GM19452 (cell line): ENCODE data around the gene FGD1.
"Not testable (repeated sequence)": the region's sequence is repeated elsewhere in the genome, so short reads cannot be mapped to it uniquely, and the experiment has no call there.

Experiments
- ATAC-seq: cut with Tn5 transposase; IDR thresholded peaks from one replicate; pipeline ENCODE4 v1.9.1; 2021; ENCODE audit not compliant: unreplicated experiment

The FGD1 gene

DNA sequence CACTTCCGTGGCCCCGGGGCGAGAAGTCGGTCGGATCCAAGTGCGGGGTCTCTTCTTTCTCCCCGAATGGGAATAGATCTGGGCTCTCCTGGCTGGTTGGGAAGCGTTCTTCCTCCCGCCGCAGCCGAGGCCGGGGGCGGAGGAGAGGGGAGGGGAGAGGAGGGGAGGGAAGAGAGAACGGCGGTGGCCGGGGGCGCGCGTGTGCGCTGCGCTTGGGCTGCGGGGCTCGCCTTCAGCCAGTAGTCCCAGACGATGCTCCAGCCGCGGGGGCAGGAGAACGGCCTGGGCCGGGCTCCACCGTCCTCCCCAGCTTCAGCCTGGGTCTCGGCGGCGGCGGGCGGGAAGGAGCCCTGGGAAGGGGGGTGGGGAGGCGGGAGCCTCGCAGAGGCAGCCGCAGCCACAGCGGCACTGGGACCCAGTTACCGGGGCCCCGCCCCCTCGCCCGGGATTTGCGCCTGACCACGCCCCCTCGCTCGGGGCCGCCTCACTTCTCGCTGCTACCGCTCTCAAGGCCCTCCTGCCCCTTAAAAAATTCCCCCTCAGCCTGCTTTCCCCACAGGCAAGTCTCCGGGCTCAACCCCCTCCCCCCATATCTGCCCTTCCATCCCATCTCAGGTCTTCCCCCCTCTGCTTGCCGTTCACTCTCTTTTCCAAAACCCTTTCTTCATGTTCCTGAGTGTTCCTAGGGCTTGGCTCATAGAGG lies at the start of gene FGD1:
Gene FGD1 (minus strand): TSS at position 421 of the 703 bp plus-strand sequence. CDS start 802 bp downstream, outside the sequence.
- ATAC-seq = no peak

GRCh38 chrX:54542239-54542638 lies 46.2 kb upstream of the FGD1 start:
- not testable (repeated sequence) for ATAC-seq

DNA sequence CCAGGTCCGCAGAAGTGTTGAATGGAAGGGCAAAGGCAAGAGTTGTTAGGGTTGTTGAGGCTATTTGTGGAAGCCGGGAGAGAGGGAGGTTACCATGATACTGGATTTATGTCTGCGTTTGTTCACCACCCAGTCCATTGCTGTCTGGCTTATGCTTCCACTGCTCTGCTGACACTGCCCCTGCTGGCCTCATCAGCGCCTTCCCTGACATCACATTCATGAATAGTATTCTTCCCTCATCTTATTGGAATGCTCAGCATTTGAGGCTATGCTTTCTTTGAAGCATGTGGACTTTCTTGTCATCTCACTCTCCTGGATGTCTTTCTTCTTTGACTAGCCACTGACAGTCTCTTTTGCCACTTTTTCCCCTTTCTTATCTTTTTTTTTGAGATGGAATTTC lies 44.3 kb upstream of the FGD1 start:
- no peak for ATAC-seq

DNA sequence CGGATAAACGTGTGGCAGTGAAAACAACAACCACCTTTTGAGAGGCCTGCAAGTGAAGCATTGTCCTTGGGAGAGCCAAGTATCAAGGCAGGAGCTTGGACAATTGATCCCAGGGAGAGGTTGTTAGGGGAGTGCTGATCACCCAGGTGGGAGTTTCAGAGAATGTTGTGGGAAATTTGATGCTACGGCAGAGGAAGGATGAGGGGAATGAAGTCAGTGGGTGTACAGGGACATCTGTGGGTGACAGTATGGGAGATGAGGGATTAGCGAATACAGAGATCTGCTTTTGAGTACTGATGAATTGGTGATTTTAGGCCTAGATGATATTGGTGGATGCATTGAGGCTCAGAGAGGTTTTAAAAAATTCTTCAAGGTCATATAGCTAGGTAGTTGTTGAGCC lies 38.2 kb upstream of the FGD1 start:
- ATAC-seq = no peak

GRCh38 chrX:54530357-54530900 lies 34.4 kb upstream of the FGD1 start:
- peak; percentile 29 for ATAC-seq

DNA sequence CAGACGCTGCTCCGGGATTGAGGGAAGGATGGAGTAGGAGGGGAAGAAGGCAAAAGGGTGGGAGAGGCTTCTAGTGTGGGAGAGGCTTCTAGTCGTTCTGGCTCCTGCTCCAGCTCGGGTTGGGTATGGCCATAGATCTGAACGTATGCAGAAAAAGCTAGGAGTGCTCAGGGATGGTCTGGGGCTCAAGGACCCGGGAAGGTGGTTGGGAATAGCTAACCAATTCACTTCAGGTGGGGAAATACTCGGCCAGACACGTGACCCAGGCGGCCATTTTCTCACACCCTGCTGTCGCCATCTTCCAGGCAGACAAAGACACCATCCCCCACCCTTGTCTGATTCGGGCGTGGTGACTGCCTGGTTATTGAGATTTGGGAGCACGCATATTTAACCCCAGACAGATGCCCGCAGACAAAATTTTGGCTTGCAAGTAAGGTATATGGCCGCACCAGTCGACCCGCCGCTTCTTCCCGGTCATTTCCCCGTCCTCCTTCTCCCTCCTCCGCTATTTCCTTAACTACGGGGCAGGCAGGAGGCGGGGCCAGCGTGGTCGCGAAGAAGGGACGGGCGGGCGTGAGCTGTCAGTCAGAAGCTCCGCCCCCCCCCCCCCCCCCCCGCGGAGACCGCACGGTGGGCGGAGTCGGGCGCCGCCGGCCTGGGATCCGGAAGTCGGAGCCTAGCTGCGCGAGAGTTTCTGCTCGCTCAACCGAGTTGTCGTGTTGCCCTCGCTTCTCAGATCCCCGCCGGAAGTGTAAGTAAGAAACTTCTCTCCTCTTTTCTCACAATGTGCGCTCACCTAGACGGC lies 33.7 kb upstream of the FGD1 start, which contains the start of gene GNL3L:
Gene GNL3L (plus strand): TSS at position 668 of the 805 bp plus-strand sequence. CDS start 2,348 bp downstream, outside the sequence.
- ATAC-seq = peak; percentile 85

GRCh38 chrX:54529151-54529550 lies 33.1 kb upstream of the FGD1 start:
- ATAC-seq = no peak

GRCh38 chrX:54509400-54509799 lies 13.4 kb upstream of the FGD1 start:
- ATAC-seq = no peak

GRCh38 chrX:54496936-54497335 lies 902 bp upstream of the FGD1 start:
- ATAC-seq = no peak

DNA sequence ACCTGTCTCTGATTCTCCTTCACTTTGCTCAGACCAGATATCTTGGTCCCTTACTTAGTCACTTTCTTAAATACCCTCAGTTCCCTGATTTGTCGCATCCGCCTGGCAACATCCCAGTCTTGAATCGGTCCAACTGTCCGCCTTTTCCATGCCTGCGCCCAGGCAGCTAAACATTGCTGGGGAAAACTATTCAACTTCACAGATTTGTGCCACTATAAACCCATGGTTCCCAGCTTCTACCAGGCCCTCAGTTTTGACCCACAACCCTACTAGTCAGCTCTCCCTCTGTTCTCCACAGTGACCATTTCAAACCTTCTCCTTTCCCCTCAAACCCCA lies 451 bp upstream of the FGD1 start:
- ATAC-seq = no peak

DNA sequence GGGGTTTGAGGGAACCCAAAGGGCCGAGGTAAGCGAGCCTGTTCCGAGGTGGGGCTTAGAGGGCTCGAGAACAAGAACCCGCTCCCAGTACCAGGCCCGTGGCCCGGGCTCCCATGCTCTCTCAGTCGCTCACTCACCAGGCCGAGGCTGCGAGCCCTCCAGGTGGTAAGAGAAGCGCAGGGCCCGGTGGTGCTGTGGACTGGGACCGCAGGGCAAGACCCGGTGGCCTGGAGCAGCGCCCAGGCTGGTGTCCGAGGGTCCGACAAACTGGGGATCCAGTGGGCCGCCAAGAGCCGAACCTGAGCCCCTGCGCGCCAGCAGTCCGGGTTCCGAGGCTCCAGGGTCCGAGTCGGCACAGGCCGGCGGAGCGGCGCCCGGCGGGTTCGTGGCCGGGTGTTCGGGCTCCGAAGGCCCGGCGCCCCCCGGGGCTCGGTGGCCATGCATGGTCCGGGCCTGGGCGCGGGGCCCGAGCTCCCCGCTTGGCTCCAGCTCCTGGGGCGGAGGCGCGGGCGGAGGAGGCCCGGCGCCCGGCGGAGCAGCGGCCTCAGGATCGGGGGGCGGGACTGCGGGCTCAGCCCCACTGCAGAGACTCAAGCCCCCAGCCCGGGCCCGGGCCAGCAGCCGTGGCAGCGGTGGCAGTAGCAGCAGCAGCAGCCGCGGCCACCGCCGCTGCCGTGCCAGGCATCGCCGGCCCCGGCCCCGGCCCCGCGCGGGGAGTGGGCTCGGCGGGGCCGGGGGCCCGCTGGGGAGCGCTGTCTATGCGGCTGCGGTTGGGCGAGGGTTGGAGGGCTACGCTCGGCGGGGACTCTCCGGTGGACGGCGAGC lies 833 bp downstream of the FGD1 start:
- ATAC-seq = no peak

GRCh38 chrX:54494166-54494988 lies 1.7 kb downstream of the FGD1 start:
- ATAC-seq = no peak

- ATAC-seq = no peak
Measured at GRCh38 chrX:54492340-54492739, 3.7 kb downstream of the FGD1 start.

GRCh38 chrX:54489819-54490218 lies 6.2 kb downstream of the FGD1 start:
- not testable (repeated sequence) for ATAC-seq

GRCh38 chrX:54484666-54485065 lies 11.4 kb downstream of the FGD1 start:
- no peak for ATAC-seq

- no peak for ATAC-seq
Measured at GRCh38 chrX:54483946-54484345, 12.1 kb downstream of the FGD1 start.

DNA sequence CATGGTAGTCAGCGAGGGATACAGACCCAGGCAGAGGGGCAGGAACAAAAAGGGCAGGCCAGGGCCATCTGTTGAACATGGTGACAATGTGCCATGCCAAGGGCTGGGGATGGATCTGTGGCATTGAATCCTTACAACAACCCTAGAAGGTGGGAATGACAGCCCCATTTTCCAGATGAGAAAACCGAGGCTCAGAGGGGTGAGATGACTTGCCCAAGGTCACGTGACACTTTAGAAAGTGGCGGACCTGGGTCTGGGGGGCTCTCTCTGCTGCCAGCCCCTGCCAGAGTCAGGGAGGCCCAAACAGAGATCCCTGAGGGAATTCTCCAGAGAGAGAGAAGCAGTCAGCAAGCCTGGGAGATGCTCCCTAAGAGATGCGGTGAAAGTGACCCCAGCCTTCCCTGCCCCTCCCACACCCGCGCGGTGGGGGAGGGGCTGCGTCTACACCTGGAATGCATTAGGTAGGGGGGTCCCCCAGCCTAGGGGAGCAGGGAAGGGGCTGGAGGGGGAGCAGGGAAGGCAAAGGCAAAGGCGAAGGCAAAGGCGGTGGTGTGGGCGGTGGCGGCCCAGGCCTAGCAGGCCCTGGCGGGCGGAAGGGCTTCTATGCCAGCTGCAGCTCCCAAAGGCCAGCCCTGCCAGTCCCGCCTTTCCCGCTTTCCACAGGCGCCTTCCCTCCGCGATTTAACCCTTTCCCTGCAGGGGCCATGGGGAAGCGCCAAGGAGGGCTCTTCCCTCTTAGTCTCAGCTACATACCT lies 13.0 kb downstream of the FGD1 start:
- ATAC-seq = no peak

- no peak for ATAC-seq
Measured at GRCh38 chrX:54479136-54480111, 16.6 kb downstream of the FGD1 start.
